HFF-Myc (cell line): Measurements from ENCODE around the gene SLC4A9.
A peak's percentile ranks its signal among the peaks of the same experiment; 100 is the strongest.
"Not testable (repeated sequence)": the region's sequence is repeated elsewhere in the genome, so short reads cannot be mapped to it uniquely, and the experiment has no call there.

Experiments
- DNase-seq: peaks from one replicate; pipeline ENCODE4 v3.0.0-alpha.2; 2011; ENCODE audit warnings: low read depth; ENCODE audit errors: extremely low read depth
- H3K4me3 ChIP-seq: replicated peaks from 2 replicates; pipeline ENCODE4 v1.5.1; 2011; ENCODE audit warnings: low read depth, mild to moderate bottlenecking, control low read depth, low read length
- TF ChIP-seq, protein P1 (sequence below): IDR thresholded peaks from 2 replicates; pipeline ENCODE4 v1.5.1; 2012; ENCODE audit warnings: mild to moderate bottlenecking, low read depth, low read length, control low read depth; ENCODE audit errors: missing control alignments

The SLC4A9 gene

DNA sequence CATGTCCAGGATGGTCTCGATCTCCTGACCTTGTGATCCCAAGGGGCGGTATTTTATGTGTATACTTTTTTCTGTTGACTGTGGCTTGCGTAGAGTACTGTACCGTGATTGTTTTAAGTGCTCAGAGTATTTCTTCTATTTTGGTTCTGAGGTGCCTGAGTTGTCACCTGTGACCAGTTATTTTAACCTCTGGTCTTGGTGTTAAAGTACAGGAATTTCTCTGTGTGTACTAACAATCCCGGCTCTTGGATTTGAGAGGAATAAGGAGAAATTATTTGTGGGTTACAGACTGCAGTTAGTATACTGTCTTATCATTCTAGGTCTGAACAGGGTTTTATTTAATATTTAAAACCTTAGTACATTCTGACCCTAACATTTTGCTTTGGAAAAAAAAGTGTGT, 43.6 kb downstream of the SLC4A9 start:
- H3K4me3 ChIP-seq, result peak overlapping the region; percentile 78
- DNase-seq, result no peak
- TF ChIP-seq, protein P1, sequence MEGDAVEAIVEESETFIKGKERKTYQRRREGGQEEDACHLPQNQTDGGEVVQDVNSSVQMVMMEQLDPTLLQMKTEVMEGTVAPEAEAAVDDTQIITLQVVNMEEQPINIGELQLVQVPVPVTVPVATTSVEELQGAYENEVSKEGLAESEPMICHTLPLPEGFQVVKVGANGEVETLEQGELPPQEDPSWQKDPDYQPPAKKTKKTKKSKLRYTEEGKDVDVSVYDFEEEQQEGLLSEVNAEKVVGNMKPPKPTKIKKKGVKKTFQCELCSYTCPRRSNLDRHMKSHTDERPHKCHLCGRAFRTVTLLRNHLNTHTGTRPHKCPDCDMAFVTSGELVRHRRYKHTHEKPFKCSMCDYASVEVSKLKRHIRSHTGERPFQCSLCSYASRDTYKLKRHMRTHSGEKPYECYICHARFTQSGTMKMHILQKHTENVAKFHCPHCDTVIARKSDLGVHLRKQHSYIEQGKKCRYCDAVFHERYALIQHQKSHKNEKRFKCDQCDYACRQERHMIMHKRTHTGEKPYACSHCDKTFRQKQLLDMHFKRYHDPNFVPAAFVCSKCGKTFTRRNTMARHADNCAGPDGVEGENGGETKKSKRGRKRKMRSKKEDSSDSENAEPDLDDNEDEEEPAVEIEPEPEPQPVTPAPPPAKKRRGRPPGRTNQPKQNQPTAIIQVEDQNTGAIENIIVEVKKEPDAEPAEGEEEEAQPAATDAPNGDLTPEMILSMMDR, result no peak

DNA sequence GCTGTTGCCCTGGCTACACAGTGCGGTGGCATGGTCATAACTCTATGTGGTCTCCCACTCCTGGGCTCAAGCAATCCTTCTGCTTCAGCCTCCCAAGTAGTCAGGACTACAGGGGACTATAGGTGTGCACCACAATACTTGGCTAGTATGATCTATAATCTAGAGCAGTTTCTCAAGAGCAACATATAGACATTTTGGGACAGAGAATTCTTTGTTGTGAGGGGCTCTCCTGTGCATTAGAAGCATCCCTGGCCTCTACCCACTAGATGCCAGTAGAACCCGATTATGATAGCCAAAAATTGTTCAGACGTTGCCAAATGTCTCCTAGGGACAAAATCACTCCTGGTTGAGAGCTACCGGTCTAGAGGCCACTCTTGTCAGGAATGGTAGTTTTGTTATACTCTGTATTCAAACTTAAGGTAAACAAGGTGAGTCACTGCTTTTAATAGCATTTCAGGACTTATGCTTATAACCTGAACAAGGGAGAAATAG, 48.8 kb downstream of the SLC4A9 start:
- no peak for DNase-seq
- TF ChIP-seq, protein P1, result no peak
- H3K4me3 ChIP-seq, result no peak overlapping the region

DNA sequence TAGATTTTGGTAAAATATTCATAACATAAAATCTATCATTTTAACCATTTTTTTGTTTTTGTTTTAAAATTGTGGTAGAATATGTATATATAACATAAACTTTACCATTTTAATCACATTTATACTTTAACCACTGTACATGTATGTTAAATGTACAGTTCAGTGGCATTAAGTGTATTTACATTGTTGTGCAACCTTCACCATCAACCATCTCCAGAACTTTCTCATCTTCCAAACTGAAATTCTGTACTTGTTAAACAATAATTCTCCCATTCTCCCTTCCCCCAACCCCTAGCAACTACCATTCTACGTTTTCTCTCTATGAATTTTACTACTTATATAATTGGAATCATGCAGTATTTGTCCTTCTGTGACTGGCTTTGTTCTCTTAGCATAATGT, 53.2 kb downstream of the SLC4A9 start:
- no peak overlapping the region for H3K4me3 ChIP-seq
- DNase-seq, result no peak
- TF ChIP-seq, protein P1, result no peak

DNA sequence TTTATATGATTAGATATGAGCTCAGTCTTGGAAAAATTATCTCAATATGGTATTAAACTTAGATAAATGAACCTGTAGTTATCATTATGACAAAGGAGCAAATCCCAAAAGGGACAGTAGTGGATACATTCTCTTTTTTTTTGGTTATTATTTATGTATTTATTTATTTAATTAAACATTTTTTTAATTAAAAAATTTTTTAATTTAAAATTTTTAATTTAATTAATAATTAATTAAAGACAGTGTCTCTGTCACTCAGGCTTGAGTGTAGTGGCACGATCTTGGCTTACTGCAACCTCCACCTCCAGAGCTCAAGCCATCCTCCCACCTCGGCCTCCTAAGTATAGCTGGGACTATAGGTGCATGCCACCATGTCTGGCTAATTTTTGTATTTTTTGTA, 57.2 kb downstream of the SLC4A9 start:
- DNase-seq, result no peak
- no peak overlapping the region for H3K4me3 ChIP-seq
- TF ChIP-seq, protein P1, result no peak

DNA sequence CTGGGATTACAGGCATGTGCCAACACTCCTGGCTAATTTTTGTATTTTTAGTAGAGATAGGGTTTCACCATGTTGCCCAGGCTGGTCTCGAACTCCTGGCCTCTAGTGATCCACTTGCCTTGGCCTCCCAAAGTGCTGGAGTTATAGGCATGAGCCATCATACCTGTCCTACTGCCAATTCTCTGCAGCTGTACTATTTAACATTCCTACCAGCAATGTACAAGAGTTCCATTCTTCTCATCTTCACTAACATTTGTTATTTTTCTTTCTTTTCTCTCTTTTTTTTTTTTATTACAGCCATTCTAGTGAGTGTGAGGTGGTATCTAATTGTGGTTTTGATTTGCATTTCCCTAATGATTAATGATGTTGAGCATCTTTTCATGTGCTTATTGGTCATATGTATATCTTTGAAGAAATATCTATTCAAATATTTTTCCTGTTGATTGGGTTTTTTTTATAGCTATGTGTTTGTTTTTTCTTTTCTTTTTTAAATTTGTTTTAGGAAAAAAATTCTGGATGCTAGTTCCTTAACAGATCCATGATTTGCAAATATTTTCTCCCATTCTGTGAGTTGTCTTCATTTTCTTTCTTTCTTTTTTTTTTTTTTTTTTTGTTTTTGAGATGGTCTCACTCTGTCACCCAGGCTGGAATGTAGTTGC, 59.0 kb downstream of the SLC4A9 start:
- no peak for DNase-seq
- H3K4me3 ChIP-seq, result no peak overlapping the region
- TF ChIP-seq, protein P1, result no peak

DNA sequence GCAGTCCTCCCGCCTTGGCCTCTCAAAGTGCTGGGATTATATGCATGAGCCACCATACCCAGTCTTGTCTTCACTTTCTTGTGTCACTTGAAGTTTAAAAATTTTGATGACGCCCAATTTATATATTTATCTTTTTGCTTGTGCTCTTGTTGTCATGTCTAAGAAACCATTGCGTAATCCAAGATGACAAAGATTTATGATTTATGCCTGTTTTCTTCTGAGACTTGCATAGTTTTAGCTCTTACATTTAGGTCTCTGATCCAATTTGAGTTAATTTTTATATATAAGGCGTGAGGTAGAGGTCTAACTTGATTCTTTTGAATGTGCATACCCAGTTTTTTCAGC, 60.2 kb downstream of the SLC4A9 start:
- DNase-seq, result no peak
- TF ChIP-seq, protein P1, result no peak
- H3K4me3 ChIP-seq, result no peak overlapping the region

DNA sequence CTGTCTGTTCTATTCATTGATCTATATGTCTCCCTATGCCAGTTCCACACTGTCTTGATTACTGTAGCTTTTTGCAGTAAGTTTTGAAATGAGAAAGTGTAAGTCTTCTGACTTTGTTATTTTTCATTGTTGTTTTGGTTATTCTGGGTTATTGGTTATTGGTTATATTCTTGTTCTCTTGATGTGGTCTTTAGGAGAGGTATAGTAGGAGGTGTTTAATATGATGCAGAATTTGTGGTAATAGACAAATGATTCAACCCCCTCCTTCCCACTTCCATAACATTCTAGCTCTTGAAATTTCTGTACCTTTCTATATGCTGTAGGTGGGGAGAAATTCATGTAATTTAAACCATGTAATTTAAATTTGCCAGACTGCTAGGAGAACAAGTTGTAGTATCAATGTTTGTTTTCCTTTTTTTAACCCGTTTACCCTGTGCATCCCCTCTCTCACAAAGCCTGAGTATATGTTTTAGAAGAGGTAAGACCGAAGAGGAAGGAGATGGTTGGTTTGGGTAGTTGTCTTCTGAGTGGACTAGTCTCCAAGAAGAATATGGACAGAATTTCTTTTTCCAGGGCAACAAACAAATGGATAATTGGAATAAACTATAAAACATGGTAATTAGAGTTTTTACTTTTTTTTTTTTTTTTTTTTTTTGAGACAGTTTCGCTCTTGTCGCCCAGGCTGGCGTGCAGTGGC, 60.8 kb downstream of the SLC4A9 start:
- no peak for DNase-seq
- H3K4me3 ChIP-seq, result no peak overlapping the region
- TF ChIP-seq, protein P1, result no peak

DNA sequence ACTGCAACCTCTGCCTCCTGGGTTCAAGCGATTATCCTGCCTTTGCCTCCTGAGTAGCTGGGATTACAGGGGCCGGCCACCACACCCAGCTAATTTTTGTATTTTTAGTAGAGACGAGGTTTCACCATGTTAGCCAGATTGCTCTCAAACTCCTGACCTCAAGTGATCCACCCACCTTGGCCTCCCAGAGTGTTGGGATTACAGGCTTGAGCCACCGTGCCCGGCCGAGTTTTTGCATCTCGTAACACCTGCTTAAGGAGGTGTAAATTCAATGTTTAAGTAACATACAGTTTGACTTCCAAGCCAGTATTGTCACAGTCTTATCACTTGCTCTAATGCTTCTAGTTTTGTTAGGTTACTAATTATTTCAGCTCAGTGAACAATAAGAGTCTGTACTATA, 61.4 kb downstream of the SLC4A9 start:
- not testable (repeated sequence) for DNase-seq, H3K4me3 ChIP-seq
